ENCODE data around the gene COLEC12.
"Not testable (repeated sequence)": the region's sequence is repeated elsewhere in the genome, so short reads cannot be mapped to it uniquely, and the experiment has no call there.

Gene COLEC12

DNA sequence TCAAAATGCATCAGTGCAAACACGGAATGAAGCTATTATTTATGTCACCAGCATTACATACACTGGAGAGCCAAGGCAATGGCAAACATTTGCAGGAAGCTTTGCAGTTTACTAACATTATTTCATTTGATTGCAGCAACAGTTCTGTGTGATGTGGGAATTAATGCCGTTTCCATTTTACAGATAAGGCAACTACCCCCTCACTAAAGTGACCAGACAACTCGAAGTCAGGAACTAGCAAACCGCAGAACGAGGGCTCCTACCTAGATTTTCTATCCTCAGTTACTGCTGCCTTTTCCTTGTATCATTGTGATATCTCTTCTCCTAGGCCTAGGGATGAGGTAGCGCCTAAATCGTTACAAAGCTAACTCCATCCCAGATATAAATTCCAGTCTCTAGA is 85.5 kb downstream of the COLEC12 start:
- DNase-seq (ENCODE audit: low read depth in 2 of 2): no peak

GRCh38 chr18:413233-413632 is 87.3 kb downstream of the COLEC12 start:
- DNase-seq (ENCODE audit: low read depth in 2 of 2): no peak

DNA sequence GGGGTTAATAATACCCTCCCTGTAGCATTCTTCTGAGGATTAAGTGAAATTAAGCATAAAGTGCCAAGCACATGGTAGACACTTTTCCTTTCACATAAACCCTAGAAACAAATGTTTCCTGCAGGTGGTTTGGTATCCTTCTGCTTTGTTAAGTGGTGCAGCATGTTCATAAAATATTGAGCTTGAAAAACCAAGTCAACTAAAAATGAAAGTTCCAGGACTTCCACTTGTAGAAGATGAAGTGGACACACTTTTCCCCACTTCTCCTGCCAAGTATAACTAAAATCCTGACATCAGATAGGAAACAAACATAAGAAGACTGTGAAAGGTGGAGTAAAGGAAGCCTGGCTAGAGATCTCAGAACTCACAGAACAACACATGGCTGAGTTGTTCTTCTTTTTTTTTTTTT is 90.5 kb downstream of the COLEC12 start:
- DNase-seq (ENCODE audit: low read depth in 2 of 2): no peak

GRCh38 chr18:408367-408766 is 92.1 kb downstream of the COLEC12 start:
- DNase-seq (ENCODE audit: low read depth in 2 of 2): no peak

DNA sequence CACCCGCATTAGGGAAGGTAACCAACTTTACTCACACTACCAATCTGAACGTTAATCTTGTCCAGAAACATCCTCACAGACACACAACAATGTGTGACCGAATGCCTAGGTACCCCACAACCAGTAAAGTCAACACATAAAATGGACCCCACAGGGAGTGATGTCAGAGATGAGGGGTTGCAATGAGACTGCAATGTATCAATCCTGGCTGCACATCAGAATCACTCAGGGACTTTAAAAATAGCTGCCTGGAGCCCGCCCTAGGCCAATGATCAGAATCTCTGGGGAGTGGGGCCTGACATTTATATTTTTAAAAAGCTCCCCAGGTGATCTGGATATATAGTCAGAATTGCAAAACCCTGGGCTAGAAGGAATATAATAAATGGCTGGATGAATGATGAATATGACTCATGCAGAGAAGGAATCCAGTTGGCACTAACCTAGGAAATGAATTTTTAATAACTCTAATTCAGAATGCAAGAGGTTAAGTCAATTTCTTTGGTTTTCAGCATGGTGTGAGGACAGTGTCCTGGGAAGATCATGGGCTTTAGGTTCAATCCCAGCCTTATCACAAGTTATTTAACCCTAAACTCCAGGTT is 92.8 kb downstream of the COLEC12 start:
- DNase-seq (ENCODE audit: low read depth in 2 of 2): no peak

DNA sequence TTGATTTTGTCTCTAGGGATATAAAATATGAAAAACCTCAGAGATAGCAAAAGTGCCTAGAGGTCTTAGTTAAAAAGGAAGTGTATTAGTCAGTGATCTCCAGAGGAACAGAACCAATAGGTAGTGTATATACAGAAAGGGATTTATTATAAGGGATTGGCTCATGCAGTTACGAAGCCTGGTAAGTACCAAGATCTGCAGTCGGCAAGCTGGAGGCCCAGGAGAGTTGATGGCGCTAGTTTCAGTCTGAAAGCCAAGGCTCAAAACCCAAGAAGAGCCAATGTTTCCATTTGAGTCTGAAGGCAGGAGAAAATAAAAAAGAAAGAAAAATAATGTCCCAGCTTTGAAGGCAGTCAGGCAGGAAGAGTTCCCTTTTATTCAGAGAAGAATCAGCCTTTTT is 93.3 kb downstream of the COLEC12 start:
- no peak for DNase-seq (ENCODE audit: low read depth in 2 of 2)

GRCh38 chr18:406677-407076 is 93.8 kb downstream of the COLEC12 start:
- DNase-seq (ENCODE audit: low read depth in 2 of 2): no peak

DNA sequence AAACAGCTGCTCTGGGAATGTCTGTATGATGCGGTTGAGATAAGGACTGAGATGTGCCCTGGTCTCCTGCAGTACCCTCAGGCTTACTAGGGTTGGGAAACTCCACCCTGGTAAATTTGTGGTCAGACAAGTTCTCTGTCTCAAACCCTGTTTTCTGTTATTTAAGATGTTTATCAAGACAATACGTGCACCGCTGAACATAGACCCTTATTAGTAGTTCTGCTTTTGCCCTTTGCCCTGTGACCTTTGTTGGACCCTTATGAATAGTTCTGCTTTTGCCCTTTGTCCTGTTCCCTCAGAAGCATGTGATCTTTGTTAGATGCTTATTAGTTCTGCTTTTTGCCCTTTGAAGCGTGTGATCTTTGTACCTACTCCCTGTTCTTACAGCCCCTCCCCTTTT is 95.5 kb downstream of the COLEC12 start:
- not testable (repeated sequence) for DNase-seq (ENCODE audit: low read depth in 2 of 2)

- no peak for DNase-seq (ENCODE audit: low read depth in 2 of 2)
These were observed 96.4 kb downstream of the COLEC12 start for GRCh38 chr18:404061-404636.

DNA sequence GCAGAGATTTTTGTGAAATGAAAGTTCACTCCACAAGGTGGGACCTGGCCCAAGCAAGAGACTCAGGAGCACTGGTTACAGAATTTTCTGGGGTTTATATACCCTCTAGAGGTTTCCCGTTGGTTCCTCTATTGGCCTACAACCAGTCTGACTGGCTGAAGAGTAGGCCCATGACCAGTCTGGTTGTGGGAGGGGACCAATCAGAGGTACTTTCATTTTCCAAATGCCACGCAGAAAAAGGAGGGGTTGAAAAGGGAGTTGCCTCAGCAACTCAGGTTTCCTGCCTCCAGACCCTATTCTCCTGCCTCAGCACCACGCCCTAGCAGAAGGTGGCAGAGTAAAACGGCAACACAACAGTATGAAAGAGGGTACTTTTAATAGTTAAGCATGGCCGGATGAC is 98.4 kb downstream of the COLEC12 start:
- DNase-seq (ENCODE audit: low read depth in 2 of 2): no peak

DNA sequence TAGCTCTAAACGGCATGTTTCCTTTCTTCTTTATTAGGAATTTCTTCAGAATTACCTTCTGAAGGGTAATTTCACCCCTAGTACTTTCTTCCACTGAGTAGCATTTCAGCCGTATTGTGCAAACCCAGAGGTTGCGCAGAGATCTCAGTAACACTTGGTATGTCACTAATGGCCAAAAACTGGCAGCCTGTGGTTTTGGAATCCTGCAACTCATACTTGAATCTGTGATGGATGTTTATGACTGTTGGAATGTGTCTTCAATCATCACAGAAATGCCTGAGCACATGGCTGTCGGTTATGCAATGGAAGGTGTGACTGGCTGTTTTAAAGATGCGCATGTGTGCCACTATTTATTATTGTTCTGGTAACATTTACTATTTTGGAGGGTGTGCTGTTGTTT is 100.0 kb downstream of the COLEC12 start:
- DNase-seq (ENCODE audit: low read depth in 2 of 2): no peak

DNA sequence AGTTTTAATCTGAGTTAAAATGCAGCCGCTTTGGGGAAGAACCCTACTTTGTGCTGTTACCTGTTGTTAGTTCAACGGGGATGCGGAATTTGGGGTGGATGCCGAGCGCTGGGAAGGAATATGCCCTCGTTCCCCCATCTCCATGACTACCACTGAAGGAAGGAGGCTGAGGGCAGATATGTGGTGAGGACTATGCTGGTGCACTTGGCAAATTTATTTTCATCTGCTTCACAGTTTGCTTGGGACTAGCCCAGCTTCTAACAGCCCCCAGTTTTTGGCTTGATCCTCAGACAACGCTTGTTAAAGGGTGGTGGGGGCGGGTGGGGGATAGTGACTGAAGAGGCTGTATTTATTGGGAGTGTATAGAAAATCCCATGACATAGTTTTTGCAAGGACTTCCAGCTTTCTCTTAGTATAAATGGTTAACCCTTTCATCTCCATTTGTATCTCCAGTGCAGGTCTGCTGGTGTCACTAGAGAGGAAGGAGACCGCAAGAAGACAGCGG is 100.8 kb downstream of the COLEC12 start:
- no peak for DNase-seq (ENCODE audit: low read depth in 2 of 2)

- no peak for DNase-seq (ENCODE audit: low read depth in 2 of 2)
These were observed 101.4 kb downstream of the COLEC12 start for GRCh38 chr18:398935-399630.

DNA sequence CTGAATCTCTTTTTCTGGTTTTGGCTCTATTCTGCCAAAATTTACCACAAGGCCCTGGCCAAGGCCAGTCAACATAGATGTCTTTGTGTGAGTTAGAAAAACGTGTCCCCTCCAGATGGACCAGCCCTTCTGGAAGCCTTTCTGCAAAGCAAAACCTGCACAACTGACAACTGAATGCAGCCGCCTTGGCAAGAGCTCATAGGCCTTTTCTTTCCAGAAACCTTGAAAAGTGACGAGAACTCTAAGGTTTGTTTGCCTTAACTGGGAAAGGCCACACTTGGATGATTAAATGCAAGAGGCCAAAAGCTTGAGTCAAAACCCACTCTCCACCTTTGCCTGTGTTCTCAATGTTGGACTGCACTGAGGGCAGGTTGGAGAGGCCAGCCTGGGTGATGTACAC is 103.9 kb downstream of the COLEC12 start:
- no peak for DNase-seq (ENCODE audit: low read depth in 2 of 2)

- DNase-seq (ENCODE audit: low read depth in 2 of 2): no peak
These were observed 104.3 kb downstream of the COLEC12 start for GRCh38 chr18:396251-396555.

DNA sequence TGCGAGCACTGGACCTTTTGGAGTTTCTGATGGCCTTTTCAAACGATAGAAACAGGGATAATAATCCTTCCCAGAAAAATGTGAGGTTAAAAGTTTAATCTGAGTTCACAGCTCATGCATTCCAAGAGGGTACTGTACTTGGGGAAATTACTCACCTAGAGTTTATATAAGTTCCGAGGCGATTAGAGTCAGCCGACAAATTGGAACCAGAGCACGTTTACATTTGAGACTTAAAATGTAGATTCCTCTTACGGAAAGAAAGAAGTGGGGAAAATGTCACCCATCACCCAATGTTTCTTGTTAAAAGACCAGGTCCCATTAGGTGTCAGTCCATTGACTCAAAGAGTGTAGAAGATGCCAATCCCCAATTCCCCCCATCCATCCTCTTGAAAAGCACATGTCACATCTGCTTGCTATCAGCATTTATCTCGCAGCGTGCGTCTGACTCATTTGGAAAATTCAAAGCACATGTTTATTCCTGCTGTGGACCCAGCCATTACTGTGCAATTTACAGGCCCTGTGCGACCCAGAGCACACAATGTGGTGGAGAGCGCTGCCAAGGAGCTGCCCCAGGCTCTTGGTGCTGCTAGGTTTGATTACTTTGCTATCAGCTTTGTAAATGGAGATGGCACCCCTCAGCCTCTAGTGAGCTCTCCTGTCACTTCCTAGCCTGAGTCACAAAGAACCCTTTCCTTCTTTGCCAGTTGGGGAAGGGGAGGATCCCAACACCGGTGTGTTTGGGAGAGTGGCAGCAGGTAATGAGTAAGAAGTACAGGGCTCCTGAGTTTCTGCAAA is 104.8 kb downstream of the COLEC12 start:
- DNase-seq (ENCODE audit: low read depth in 2 of 2): no peak

DNA sequence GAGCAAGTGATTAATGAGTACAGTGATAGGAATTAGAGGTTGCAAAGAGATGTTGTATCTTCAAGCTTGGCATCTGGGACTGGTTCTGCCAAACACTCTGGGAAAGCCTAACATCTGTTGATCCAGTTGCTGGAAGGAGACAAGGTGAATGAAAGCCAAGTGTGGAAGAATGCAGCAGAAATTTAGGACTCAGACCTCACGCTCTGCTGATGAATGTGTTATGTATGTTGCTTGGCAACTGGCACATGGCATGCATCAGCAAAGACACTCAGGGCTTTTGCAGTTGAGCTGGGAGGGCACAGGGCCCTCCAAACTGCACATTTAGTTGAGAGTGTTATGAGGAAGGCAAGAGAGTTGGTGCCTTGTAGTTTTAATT is 105.5 kb downstream of the COLEC12 start:
- no peak for DNase-seq (ENCODE audit: low read depth in 2 of 2)

DNA sequence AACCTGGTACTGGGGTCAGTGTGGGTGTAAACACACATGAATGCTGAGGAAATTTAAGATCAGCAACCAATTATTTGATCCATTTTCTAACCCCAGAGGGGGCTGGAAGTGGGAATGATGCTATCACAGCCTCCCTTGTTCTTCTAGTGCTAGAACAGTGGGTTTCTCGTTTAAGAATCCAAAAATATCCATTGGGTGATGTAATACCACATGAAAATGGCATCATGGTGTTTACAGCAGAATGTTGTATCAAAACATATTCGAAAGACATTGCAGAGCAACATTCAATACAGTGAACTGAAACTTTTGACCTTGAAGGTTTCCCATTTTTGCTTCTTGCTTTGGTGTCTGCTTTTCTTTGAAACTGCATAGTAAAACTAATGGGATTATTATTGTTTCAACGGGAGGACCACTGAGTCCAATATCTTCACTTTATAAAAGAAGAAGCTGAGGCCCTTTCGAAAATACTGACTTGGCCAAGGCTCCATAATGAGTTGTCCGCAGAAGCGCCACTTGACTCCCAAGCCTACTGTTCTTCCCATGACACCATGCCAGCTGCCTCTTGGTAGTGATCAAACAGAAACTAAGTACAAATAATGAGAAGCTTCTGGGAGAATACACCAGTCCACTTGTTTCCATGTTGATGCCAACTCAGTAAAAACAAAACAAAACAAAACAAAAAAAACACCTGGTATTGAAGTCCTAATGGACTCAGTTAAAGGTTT is 106.1 kb downstream of the COLEC12 start:
- no peak for DNase-seq (ENCODE audit: low read depth in 2 of 2)

GRCh38 chr18:393574-393957 is 106.9 kb downstream of the COLEC12 start:
- no peak for DNase-seq (ENCODE audit: low read depth in 2 of 2)

DNA sequence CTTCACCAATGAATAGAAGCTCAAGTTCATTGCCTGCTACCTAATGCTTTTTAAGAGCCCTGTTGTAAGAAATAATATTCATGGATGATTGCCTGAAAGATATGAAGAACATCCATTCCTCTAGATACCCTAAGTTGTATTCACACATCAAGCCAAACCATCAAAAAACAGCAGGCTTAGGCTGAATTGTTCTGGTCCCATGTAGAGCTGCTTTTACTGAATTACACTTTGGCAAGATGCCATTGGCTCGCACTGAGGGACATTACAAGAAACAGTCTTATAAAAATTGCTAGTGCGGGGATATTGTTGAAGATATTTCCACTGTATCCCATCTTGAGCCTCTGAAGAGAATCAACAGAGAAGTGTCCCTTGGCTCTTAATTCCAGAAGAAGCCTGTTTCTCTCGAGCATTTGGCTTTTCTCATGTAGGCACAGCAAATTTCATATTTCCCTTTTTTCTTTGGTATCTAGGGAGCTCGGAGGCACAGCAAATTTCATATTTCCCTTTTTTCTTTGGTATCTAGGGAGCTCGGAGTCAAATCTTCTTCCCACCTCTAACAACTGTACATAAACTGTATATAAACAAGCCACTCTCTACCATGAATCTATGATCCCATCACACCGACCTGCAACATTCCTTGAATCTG is 107.5 kb downstream of the COLEC12 start:
- DNase-seq (ENCODE audit: low read depth in 2 of 2): no peak

- no peak for DNase-seq (ENCODE audit: low read depth in 2 of 2)
These were observed 109.6 kb downstream of the COLEC12 start for GRCh38 chr18:390741-391478.
